GM23338 (cell line): Measurements from ENCODE around the gene FBXW11. TPM values are rescaled to one million over a fixed set of nuclear protein-coding genes. Genes with fewer than 3 reads are reported as not detected.

ENCODE experiments used
- ATAC-seq: fragments of 200-7000 bp; cut with Tn5 transposase; 3 replicates; pipeline ENCODE4 v1.9.1; 2020
- DNase-seq: peaks from one replicate; pipeline ENCODE4 v3.0.0-alpha.2; 2015; ENCODE audit warnings: low spot score
- H2AFZ ChIP-seq: fragments of 200-600 bp; sonication (generic); 2 replicates; pipeline ENCODE4 v1.8.0; 2016; ENCODE audit warnings: antibody characterized with exemption, mild to moderate bottlenecking, moderate library complexity
- H3F3A ChIP-seq: fragments of 200-600 bp; sonication (generic); replicated peaks from 2 replicates; pipeline ENCODE4 v1.8.0; 2017; ENCODE audit warnings: antibody characterized with exemption, mixed run types, low read depth
- H3K27ac ChIP-seq: fragments of 200-600 bp; sonication (generic); 2 replicates; pipeline ENCODE4 v1.6.1; 2016; ENCODE audit warnings: low read depth
- H3K27me3 ChIP-seq: fragments of 200-600 bp; sonication (generic); 2 replicates; pipeline ENCODE4 v1.8.0; 2016; ENCODE audit warnings: mild to moderate bottlenecking, mixed run types, moderate library complexity; ENCODE audit not compliant: insufficient read depth
- H3K36me3 ChIP-seq: fragments of 200-600 bp; sonication (generic); 2 replicates; pipeline ENCODE4 v1.8.0; 2016; ENCODE audit warnings: mild to moderate bottlenecking; ENCODE audit not compliant: insufficient read depth
- H3K4me1 ChIP-seq: fragments of 200-600 bp; sonication (generic); 2 replicates; pipeline ENCODE4 v1.8.0; 2016; ENCODE audit warnings: mild to moderate bottlenecking, moderate library complexity; ENCODE audit not compliant: insufficient read depth
- H3K4me2 ChIP-seq: fragments of 200-600 bp; sonication (generic); 2 replicates; pipeline ENCODE4 v1.7.1; 2017; ENCODE audit warnings: mixed run types
- H3K4me3 ChIP-seq: fragments of 200-600 bp; sonication (generic); 2 replicates; pipeline ENCODE4 v1.6.1; 2016; ENCODE audit warnings: mixed run types
- H3K79me2 ChIP-seq: fragments of 200-600 bp; sonication (generic); replicated peaks from 2 replicates; pipeline ENCODE4 v1.8.0; 2017; ENCODE audit warnings: mild to moderate bottlenecking; ENCODE audit not compliant: insufficient read depth
- H3K9me2 ChIP-seq: fragments of 200-600 bp; sonication (generic); 2 replicates; pipeline ENCODE4 v1.8.0; 2017; ENCODE audit not compliant: insufficient read depth
- H4K20me1 ChIP-seq: fragments of 200-600 bp; sonication (generic); replicated peaks from 2 replicates; pipeline ENCODE4 v1.8.0; 2017; ENCODE audit warnings: mild to moderate bottlenecking; ENCODE audit not compliant: insufficient read depth
- H3K27ac Mint-ChIP-seq: 2 replicates; pipeline ENCODE4 v1.8.0; 2020; ENCODE audit warnings: inconsistent platforms, mild to moderate bottlenecking, moderate library complexity, mixed read lengths
- H3K27me3 Mint-ChIP-seq: 3 replicates; pipeline ENCODE4 v1.8.0; 2022; ENCODE audit warnings: low read depth, mild to moderate bottlenecking, moderate library complexity, mixed read lengths, inconsistent platforms; ENCODE audit not compliant: insufficient read depth, poor library complexity
- H3K36me3 Mint-ChIP-seq: 3 replicates; pipeline ENCODE4 v1.8.0; 2021; ENCODE audit warnings: low read depth, mild to moderate bottlenecking, inconsistent platforms, moderate library complexity, mixed read lengths
- H3K4me1 Mint-ChIP-seq: 3 replicates; pipeline ENCODE4 v1.8.0; 2020; ENCODE audit warnings: mild to moderate bottlenecking, inconsistent platforms, mixed read lengths
- H3K4me3 Mint-ChIP-seq: 3 replicates; pipeline ENCODE4 v1.8.0; 2021; ENCODE audit warnings: moderate library complexity, mild to moderate bottlenecking, inconsistent platforms, mixed read lengths
- H3K9me3 Mint-ChIP-seq: 3 replicates; pipeline ENCODE4 v1.8.0; 2020; ENCODE audit warnings: moderate library complexity, mild to moderate bottlenecking, inconsistent platforms, mixed read lengths
- CREB1 ChIP-seq: fragments of 250-450 bp; sonication (Bioruptor Pico); IDR thresholded peaks from 2 replicates; pipeline ENCODE4 v1.5.0; 2020; ENCODE audit warnings: low read depth, mild to moderate bottlenecking, moderate library complexity
- CTCF ChIP-seq, 2 experiments: fragments of 200-600 bp in 1 of 2; sonication (generic) in 1 of 2; conservative IDR thresholded peaks; 2 replicates each; pipeline versions ENCODE4 v1.5.1 to v1.6.1; 2016 to 2017; ENCODE audit warnings: antibody characterized with exemption in 2 of 2, low read depth in 2 of 2, mild to moderate bottlenecking in 2 of 2, moderate library complexity in 1 of 2
- ETS1 ChIP-seq: IDR thresholded peaks from 2 replicates; pipeline ENCODE4 v1.6.1; 2016; ENCODE audit warnings: antibody characterized with exemption
- EZH2 ChIP-seq: fragments of 200-600 bp; sonication (generic); IDR thresholded peaks from one replicate; pipeline ENCODE4 v1.8.0; 2017; ENCODE audit warnings: antibody characterized with exemption, mild to moderate bottlenecking, low read depth; ENCODE audit not compliant: unreplicated experiment
- EZH2phosphoT487 ChIP-seq: fragments of 200-600 bp; sonication (generic); IDR thresholded peaks from one replicate; pipeline ENCODE4 v1.8.1; 2018; ENCODE audit warnings: antibody characterized with exemption; ENCODE audit not compliant: unreplicated experiment
- JUNB ChIP-seq: IDR thresholded peaks from one replicate; pipeline ENCODE4 v1.6.1; 2016; ENCODE audit warnings: antibody characterized with exemption; ENCODE audit not compliant: unreplicated experiment
- NANOG ChIP-seq: IDR thresholded peaks from 2 replicates; pipeline ENCODE4 v1.6.1; 2016; ENCODE audit warnings: antibody characterized with exemption, borderline replicate concordance
- POLR2AphosphoS5 ChIP-seq: IDR thresholded peaks from 2 replicates; pipeline ENCODE4 v1.6.1; 2016; ENCODE audit warnings: antibody characterized with exemption, low read depth
- REST ChIP-seq: IDR thresholded peaks from one replicate; pipeline ENCODE4 v1.6.1; 2018; ENCODE audit warnings: antibody characterized with exemption; ENCODE audit not compliant: unreplicated experiment
- STAT1 ChIP-seq: IDR thresholded peaks from one replicate; pipeline ENCODE4 v1.6.1; 2016; ENCODE audit warnings: antibody characterized with exemption; ENCODE audit not compliant: unreplicated experiment
- ZNF114 ChIP-seq: fragments of 250-450 bp; sonication (Bioruptor Pico); IDR thresholded peaks from 2 replicates; pipeline ENCODE4 v1.5.0; 2020; ENCODE audit warnings: mild to moderate bottlenecking, moderate library complexity
- ZNF331 ChIP-seq: fragments of 250-450 bp; sonication (Bioruptor Pico); IDR thresholded peaks from 2 replicates; pipeline ENCODE4 v1.5.0; 2020; ENCODE audit warnings: low read depth, mild to moderate bottlenecking, moderate library complexity
- ZNF462 ChIP-seq: fragments of 250-450 bp; sonication (Bioruptor Pico); IDR thresholded peaks from 2 replicates; pipeline ENCODE4 v1.5.0; 2020; ENCODE audit warnings: mild to moderate bottlenecking, moderate library complexity
- polyA plus RNA-seq: library from polyadenylated mRNA; unstranded; fragments of >200 nt; fragmentation: Nextera tagmentation; extraction: Ambion mirVana; gene quantifications from 2 replicates; pipeline ENCODE4 v1.2.1, GENCODE V29; 2016
- total RNA-seq: library from RNA; depleted of rRNA; stranded (reverse); fragments of >200 nt; shearing (Covaris generic); gene quantifications from 2 replicates; pipeline ENCODE4 v1.2.3, GENCODE V29; 2014

Gene FBXW11
- total and polyA plus RNA-seq, 2 experiments from 2014 or later = 45.0 to 88.0 TPM

GRCh38 chr5:171898879-171899278 lies 107.6 kb downstream of the FBXW11 start:
- H3K4me3 ChIP-seq = no peak overlapping the region
- no peak overlapping the region; the same call in 1 of the 2 replicates for H3K27ac ChIP-seq
- peaks cover 45% of the 10 kb centered on the region for H3K79me2 ChIP-seq
- H3K9me2 ChIP-seq = no peaks in the 10 kb centered on the region
- no peaks in the 10 kb centered on the region for H3K27me3 ChIP-seq
- H3F3A ChIP-seq = no peaks in the 10 kb centered on the region
- H3K9me3 Mint-ChIP-seq = no peaks in the 10 kb centered on the region
- TF ChIP-seq POLR2AphosphoS5 (no peak), ETS1 (no peak), ZNF114 (CRISPR knock-in tag) (no peak), CREB1 (CRISPR knock-in tag) (no peak), JUNB (no peak), ZNF462 (CRISPR knock-in tag) (no peak), NANOG (no peak), ZNF331 (CRISPR knock-in tag) (no peak), STAT1 (no peak), EZH2 (no peak), REST (no peak), EZH2phosphoT487 (no peak), CTCF (conservative IDR thresholded peaks at IDR 0.05; ENCODE audit: low read depth in 2 of 2) (no peak)
- H3K4me1 Mint-ChIP-seq = peaks cover 13% of the 10 kb centered on the region
- H4K20me1 ChIP-seq = peaks cover 36% of the 10 kb centered on the region; the same call in 1 of the 2 replicates
- no peak overlapping the region for H3K4me2 ChIP-seq
- no peak overlapping the region for H3K4me3 Mint-ChIP-seq
- no peak overlapping the region for H3K27ac Mint-ChIP-seq
- H3K36me3 ChIP-seq = 0 out of 2 replicates have a peak, but pooled peaks cover 6% of the 10 kb centered on the region
- H3K27me3 Mint-ChIP-seq = peaks cover 5% of the 10 kb centered on the region
- no peaks in the 10 kb centered on the region; the same call in 1 of the 3 replicates for H3K36me3 Mint-ChIP-seq
- peaks cover 5% of the 10 kb centered on the region; the same call in 1 of the 2 replicates for H3K4me1 ChIP-seq
- DNase-seq = no peak
- H2AFZ ChIP-seq = no peak overlapping the region
- no peak for ATAC-seq
